Measurements from ENCODE around the gene FOSB. TPM values are rescaled to one million over a fixed set of nuclear protein-coding genes. Genes with fewer than 3 reads are reported as not detected.

FOSB gene
- total and polyA plus RNA-seq, 9 of the 15 experiments (the other 6 are each of a cell fraction or from before 2014, with no cell fraction given): 0.11 to 2.7 (median 0.73) TPM

GRCh38 chr19:45505151-45505995, 37.6 kb downstream of the FOSB start (continued):
- TF ChIP-seq JUND (IDR thresholded peaks at IDR 0.05; ENCODE audit: borderline replicate concordance, low read depth, low read length) (peak; percentile 36; the same call in 1 of the 2 replicates), JUND (tag; IDR thresholded peaks at IDR 0.05; ENCODE audit: borderline replicate concordance, low read depth, low read length) (no peak), ZBTB8A (IDR thresholded peaks at IDR 0.05; ENCODE audit: partially characterized antibody) (no peak), ATF3 (IDR thresholded peaks at IDR 0.05) (peak; percentile 70), ATF3 (CRISPR knock-in tag; conservative IDR thresholded peaks at IDR 0.05) (no peak), CHD2 (IDR thresholded peaks at IDR 0.05; ENCODE audit: low read depth, low read length) (no peak)

- intact Hi-C loops (cut with micrococcal nuclease) (loop anchor here (1.0 to 5.0 kb wide), 2 partner anchors 52 to 136 kb away; no protein-coding TSS in a partner anchor), in situ Hi-C loops (cut with MboI) (no loop called here)
- Histone ChIP-seq H3K79me2 (ENCODE audit: control insufficient read depth, insufficient read depth, low read length) (peaks cover 46% of the 10 kb centered on the region), H3K36me3 (ENCODE audit: control insufficient read depth, insufficient read depth, low read length) (peaks cover 17% of the 10 kb centered on the region; the same call in 1 of the 3 replicates), H3K9me1 (ENCODE audit: control insufficient read depth, insufficient read depth, low read length) (no peaks in the 10 kb centered on the region), H3K9me3 (replicated peaks; ENCODE audit: control insufficient read depth, insufficient read depth, low read depth, low read length) (no peaks in the 10 kb centered on the region), H3K4me2 (ENCODE audit: insufficient read depth, low read length) (peak overlapping the region; percentile 96), H2AFZ (ENCODE audit: low read depth, low read length) (peak overlapping the region; percentile 88), H3K27ac (ENCODE audit: extremely low read depth, low read depth, low read length) (peak overlapping the region; percentile 98), H4K20me1 (replicated peaks; ENCODE audit: control insufficient read depth, insufficient read depth, low read length) (no peaks in the 10 kb centered on the region), H3K4me3 (peak overlapping the region; percentile 99), H3K27me3 (ENCODE audit: control insufficient read depth in 2 of 2, insufficient read depth in 2 of 2, low read length in 2 of 2) (no peaks in the 10 kb centered on the region), H3K9ac (ENCODE audit: insufficient read depth in 1 of 2, low read depth in 2 of 2, low read length in 2 of 2) (peak overlapping the region; percentile 87 to 95; a peak in 3 of 4 replicates), H3K4me1 (replicated peaks in 1 of 2; ENCODE audit: control insufficient read depth in 2 of 2, insufficient read depth in 2 of 2, low read length in 2 of 2) (peaks cover 32 to 53% of the 10 kb centered on the region in 2 experiments)
- POLR2A ChIA-PET: interaction anchor here (0.7 to 2.3 kb wide), 2 partner anchors 10 to 69 kb away, joined by 3 to 5 read pairs; no protein-coding TSS in a partner anchor
- TSS peak; percentile 56 for BruUV-seq (replicated peaks)
- no peak for DNase-seq (ENCODE audit: extremely low read depth in 1 of 4, low spot score in 3 of 4)
- no peak for ATAC-seq
- 0 out of 2 replicates have a peak, but pooled peaks have one; percentile 20 for TF ChIP-seq SMARCA4 (IDR thresholded peaks at IDR 0.05)
- TF ChIP-seq MAFK (IDR thresholded peaks at IDR 0.05; ENCODE audit: low read length): no peak
- peak; percentile 37 for TF ChIP-seq DPF2 (IDR thresholded peaks at IDR 0.05)
- peak in 1 of 3 experiments; percentile 10; a peak in 1 of 6 replicates for TF ChIP-seq ZBTB11 (CRISPR knock-in tag; IDR thresholded peaks at IDR 0.05)
- peak; percentile 35; the same call in 1 of the 2 replicates for TF ChIP-seq LEF1 (IDR thresholded peaks at IDR 0.05)
- peak; percentile 9; the same call in 1 of the 2 replicates for TF ChIP-seq ZNF384 (IDR thresholded peaks at IDR 0.05; ENCODE audit: low read depth, low read length)
- FAIRE-seq: no peak
- CTCF ChIA-PET (ENCODE audit: low intra/inter-chr PET ratio): no interaction called here
- 0% methylated on average over 2 of the region's 5 CpGs for WGBS (ENCODE audit: insufficient coverage, low coverage, missing lambda C conversion rate)
These were observed 38.1 kb downstream of the FOSB start for GRCh38 chr19:45505996-45506245.
